IPS-15b (cell line): ENCODE results near the gene NAAA.

Experiments used
- H3K27me3 ChIP-seq: one replicate; pipeline ENCODE4 v1.6.1; 2013; ENCODE audit warnings: low read length; ENCODE audit not compliant: control insufficient read depth, insufficient read depth
- H3K36me3 ChIP-seq: one replicate; pipeline ENCODE4 v1.6.1; 2013; ENCODE audit warnings: low read length; ENCODE audit not compliant: control insufficient read depth, insufficient read depth
- H3K4me1 ChIP-seq: one replicate; pipeline ENCODE4 v1.6.1; 2013; ENCODE audit warnings: mild to moderate bottlenecking, low read length; ENCODE audit not compliant: control insufficient read depth, insufficient read depth
- H3K4me3 ChIP-seq: one replicate; pipeline ENCODE4 v1.5.1; 2013; ENCODE audit warnings: low read depth, low read length
- H3K9ac ChIP-seq: one replicate; pipeline ENCODE4 v1.6.1; 2013; ENCODE audit warnings: low read depth, mild to moderate bottlenecking, low read length
- H3K9me3 ChIP-seq: one replicate; pipeline ENCODE4 v1.6.1; 2013; ENCODE audit warnings: mild to moderate bottlenecking, low read length; ENCODE audit not compliant: control insufficient read depth, insufficient read depth

Gene NAAA

DNA sequence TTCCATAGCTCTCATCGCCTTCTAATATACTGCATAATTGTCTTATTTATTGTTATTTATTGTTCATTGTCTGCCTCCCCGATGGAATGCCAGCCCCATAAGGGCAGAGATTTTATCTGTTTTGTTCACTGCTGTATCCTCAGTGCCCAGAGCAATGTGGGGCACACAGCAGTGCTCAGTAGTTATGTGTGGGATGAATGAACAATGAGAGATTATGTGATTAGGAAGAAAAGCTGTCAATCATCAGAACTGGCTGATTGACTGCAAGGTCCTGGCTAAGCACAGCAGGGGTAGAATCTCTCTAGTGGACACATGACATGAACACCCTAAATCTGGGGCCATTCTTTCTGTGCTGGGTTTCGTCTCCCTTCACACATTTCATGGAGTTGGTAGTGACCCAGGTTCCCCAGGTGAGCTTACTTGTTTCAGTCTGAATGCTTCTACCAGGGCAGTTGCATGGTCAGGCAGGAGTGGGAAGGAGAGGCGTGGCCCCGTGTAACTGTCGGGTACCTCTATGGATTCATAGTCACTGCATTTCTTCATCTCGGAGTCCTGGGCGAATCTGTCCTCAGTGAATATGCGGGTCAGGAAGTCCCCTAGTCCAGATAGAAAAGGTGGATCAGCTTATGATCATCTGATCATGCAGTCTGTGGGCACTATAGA, 51.1 kb downstream of the NAAA start:
- H3K4me3 ChIP-seq = no peak overlapping the region
- no peaks in the 10 kb centered on the region for H3K9me3 ChIP-seq
- H3K9ac ChIP-seq = no peak overlapping the region
- H3K36me3 ChIP-seq = no peaks in the 10 kb centered on the region
- H3K27me3 ChIP-seq = no peaks in the 10 kb centered on the region
- no peaks in the 10 kb centered on the region for H3K4me1 ChIP-seq

DNA sequence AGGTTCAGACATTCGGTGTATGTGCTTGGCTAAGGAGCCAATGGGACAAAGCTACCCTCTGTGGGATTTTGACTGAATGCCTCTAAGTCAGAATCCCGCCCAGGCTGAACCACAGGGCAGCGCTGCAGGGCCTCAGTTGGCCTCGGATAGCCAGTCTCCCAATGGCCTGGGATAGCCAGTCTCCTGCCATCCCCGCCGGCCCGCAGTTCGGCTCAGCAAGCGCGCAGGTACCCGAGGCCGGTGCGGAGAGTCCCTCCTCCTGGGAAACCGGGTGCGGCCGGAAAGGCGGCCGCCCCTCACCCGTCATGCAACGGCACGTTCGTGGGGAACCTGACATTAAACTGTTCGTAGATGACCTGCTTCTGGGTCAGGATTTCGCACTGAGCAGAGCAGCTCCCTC, 54.7 kb downstream of the NAAA start:
- H3K4me3 ChIP-seq = no peak overlapping the region
- H3K27me3 ChIP-seq = no peaks in the 10 kb centered on the region
- no peaks in the 10 kb centered on the region for H3K36me3 ChIP-seq
- H3K9me3 ChIP-seq = no peaks in the 10 kb centered on the region
- H3K9ac ChIP-seq = no peak overlapping the region
- no peaks in the 10 kb centered on the region for H3K4me1 ChIP-seq

DNA sequence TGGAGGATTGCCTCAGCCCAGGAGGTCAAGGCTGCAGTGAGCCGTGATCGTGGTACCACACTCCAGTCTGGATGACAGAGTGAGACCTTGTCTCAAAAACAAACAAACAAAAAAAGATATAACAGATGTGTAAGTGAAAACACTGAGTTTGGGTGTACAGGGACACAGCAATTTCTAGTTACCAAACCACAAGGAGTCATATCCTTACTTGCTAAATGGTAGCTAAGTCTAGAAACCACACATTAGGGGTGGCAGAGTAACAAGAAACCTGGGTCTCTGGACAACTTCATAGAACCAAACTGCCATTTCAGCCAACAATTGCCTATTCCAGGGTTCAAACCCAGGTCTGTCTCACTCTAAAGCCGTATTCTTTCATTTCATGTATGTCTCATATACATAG, 59.3 kb downstream of the NAAA start:
- no peak overlapping the region for H3K9ac ChIP-seq
- H3K36me3 ChIP-seq = no peaks in the 10 kb centered on the region
- H3K4me1 ChIP-seq = no peaks in the 10 kb centered on the region
- no peaks in the 10 kb centered on the region for H3K27me3 ChIP-seq
- H3K9me3 ChIP-seq = no peaks in the 10 kb centered on the region
- H3K4me3 ChIP-seq = no peak overlapping the region

DNA sequence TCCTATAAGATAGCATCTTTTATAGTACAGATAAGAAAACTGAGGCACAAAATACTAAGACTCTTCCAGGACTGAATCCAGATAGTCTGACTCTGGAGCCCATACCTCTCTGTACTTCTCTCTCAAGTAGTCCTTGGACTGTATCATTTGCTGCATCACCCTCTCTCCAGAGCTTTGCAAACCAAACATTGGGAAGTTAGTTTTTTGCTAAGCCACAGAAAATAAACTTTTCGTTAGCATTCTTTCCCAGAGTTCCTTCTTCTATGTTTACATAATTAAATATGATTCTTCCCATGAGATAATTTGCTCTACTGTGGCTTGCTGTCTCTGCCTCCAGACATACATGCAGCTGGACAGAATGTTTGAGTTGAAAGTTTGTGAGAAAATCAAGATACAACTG, 60.5 kb downstream of the NAAA start:
- Histone ChIP-seq H3K36me3 (no peaks in the 10 kb centered on the region), H3K4me3 (no peak overlapping the region), H3K27me3 (no peaks in the 10 kb centered on the region), H3K4me1 (no peaks in the 10 kb centered on the region), H3K9ac (no peak overlapping the region), H3K9me3 (no peaks in the 10 kb centered on the region)

DNA sequence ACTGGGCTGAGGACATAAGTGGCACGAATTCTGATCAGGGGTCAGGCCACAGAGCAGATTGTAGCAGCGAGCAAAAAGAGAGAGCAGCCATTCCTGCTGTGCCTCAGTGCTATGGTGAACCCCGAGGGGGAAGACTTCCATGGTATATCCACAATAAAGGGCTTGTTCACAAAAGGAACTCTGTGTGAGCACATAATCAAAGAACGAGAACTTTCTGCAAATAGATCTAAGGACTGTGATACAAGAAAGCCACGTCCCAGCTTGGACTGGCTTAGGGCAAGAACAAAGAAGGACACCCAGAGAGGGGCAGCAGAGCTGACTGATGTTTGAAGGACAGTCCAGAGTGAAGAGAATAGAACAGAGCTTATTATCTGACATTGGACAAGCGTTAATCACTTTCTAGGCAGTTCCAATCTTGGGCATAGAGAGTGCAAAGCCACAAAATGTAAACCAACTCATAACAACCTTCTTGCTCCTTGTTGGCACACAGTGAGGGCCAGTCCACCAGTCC, 62.5 kb downstream of the NAAA start:
- no peaks in the 10 kb centered on the region for H3K27me3 ChIP-seq
- no peak overlapping the region for H3K9ac ChIP-seq
- no peak overlapping the region for H3K4me3 ChIP-seq
- no peaks in the 10 kb centered on the region for H3K9me3 ChIP-seq
- no peaks in the 10 kb centered on the region for H3K4me1 ChIP-seq
- no peaks in the 10 kb centered on the region for H3K36me3 ChIP-seq

DNA sequence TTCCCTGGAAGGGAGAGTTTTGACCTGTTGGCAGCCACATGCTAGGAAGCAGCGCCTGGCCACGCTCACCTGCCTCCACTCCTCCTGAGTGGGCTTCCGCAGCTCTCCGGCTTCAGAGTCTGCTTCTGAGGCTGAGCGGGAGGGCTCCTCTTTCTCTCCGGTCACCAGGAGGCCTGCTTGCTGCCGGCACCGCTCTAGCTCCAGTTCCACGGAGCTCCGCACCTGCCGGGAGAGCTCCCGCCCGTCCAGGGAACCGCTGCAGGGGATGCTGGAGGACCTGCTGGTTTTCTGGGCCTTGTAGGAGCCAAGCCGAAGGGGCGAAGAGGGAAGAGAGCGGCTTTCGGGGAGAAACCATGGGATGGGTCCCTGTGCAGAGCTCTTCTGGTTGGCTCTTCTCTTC, 64.6 kb downstream of the NAAA start:
- Histone ChIP-seq H3K9ac (no peak overlapping the region), H3K4me3 (no peak overlapping the region), H3K36me3 (no peaks in the 10 kb centered on the region), H3K9me3 (no peaks in the 10 kb centered on the region), H3K27me3 (no peaks in the 10 kb centered on the region), H3K4me1 (no peaks in the 10 kb centered on the region)

DNA sequence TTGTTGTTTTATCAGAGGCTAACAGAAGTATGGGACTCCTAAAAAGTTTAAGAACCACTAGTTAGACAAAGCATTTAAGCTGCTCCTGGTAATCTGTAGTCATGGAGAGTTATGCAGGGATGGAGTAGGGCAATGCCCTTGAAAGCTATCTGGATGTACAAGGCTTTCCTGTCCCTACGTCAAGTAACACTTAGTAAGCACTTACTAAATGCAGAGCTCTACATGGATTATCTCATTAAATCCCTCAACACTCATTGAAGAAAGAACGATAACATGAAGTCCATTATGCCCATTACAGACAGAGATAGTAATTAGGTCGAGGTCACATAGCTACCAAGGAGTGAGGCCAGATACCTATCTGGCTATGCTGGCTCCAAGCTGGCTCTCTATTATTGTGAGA, 71.7 kb downstream of the NAAA start:
- no peaks in the 10 kb centered on the region for H3K36me3 ChIP-seq
- H3K9me3 ChIP-seq = no peaks in the 10 kb centered on the region
- no peak overlapping the region for H3K4me3 ChIP-seq
- no peaks in the 10 kb centered on the region for H3K4me1 ChIP-seq
- H3K27me3 ChIP-seq = no peaks in the 10 kb centered on the region
- no peak overlapping the region for H3K9ac ChIP-seq

DNA sequence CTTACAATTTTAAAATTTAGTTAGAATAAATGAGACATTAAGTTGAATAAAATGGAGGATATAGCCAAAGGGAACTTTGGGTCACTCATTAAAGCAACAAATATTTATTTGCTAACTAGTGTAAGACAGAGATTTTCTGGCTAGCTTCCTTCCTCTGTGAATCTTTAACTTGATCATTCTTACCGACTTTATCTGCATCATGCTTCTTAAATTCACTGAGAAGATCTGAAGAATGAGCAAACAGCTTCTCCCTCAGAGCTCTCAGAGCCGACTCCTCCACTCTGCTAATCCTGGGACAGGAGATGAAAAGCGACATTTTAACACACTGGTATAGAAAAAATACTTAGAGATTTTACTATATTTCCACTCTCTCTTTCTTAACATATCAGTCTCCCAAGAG, 73.7 kb downstream of the NAAA start:
- no peak overlapping the region for H3K9ac ChIP-seq
- no peaks in the 10 kb centered on the region for H3K27me3 ChIP-seq
- no peaks in the 10 kb centered on the region for H3K36me3 ChIP-seq
- no peaks in the 10 kb centered on the region for H3K9me3 ChIP-seq
- H3K4me1 ChIP-seq = no peaks in the 10 kb centered on the region
- H3K4me3 ChIP-seq = no peak overlapping the region
